Activated T-cell treated with anti-CD3 and anti-CD28 coated beads, Interleukin-2, amount 50 U/mL, for 4 hours (primary cell): ENCODE results near the gene MACROD2. TPM values are rescaled to one million over a fixed set of nuclear protein-coding genes. Genes with fewer than 3 reads are reported as not detected.

Experiments used
- ATAC-seq, 2 donors: fragments of 200-7000 bp; cut with Tn5 transposase; one replicate each; pipeline ENCODE4 v1.10.0; 2021
- DNase-seq: peaks from one replicate; pipeline ENCODE4 v3.0.0-alpha.2; 2020
- H3K27me3 Mint-ChIP-seq: one replicate; pipeline ENCODE4 v1.8.0; 2021; ENCODE audit warnings: low read depth, mixed read lengths
- H3K36me3 Mint-ChIP-seq: one replicate; pipeline ENCODE4 v1.8.0; 2022; ENCODE audit warnings: mixed read lengths; ENCODE audit not compliant: insufficient read depth
- H3K4me1 Mint-ChIP-seq: one replicate; pipeline ENCODE4 v1.8.0; 2021; ENCODE audit warnings: low read depth, mixed read lengths
- H3K4me3 Mint-ChIP-seq: one replicate; pipeline ENCODE4 v1.8.0; 2021; ENCODE audit warnings: mild to moderate bottlenecking, moderate library complexity, mixed read lengths
- H3K9me3 Mint-ChIP-seq: one replicate; pipeline ENCODE4 v1.8.0; 2021; ENCODE audit warnings: mixed read lengths
- total RNA-seq, 3 donors: library from RNA; stranded (reverse); gene quantifications; one replicate each; pipeline ENCODE4 v1.2.1, GENCODE V29; 2021

MACROD2 gene
- total RNA-seq, 3 donors from 2014 or later = 0.10 TPM; not detected in 2

DNA sequence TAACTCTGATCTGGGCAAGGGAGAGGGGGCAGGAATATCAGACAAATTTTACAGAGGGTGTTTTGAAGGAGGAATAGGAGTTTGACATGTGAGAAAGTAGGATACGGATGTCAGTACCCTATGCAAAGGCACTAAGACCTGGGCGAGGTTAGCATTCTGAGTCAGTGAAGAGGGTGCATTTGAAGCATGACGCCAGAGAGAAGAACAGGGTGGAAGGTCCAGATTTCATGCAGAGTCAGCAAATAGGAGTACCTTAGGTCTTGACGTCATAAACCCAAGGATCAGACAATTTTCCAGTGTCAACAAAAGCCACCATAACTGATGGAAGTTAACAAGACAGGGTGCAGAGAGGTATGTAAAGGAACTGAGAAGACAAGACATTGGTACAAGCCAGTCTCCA is 1738.7 kb downstream of the MACROD2 start:
- Mint-ChIP-seq H3K4me3 (no peak overlapping the region), H3K27me3 (no peaks in the 10 kb centered on the region), H3K36me3 (no peaks in the 10 kb centered on the region), H3K4me1 (no peaks in the 10 kb centered on the region), H3K9me3 (peaks cover 8% of the 10 kb centered on the region)
- no peak for ATAC-seq
- no peak for DNase-seq

GRCh38 chr20:15739035-15739434 is 1743.7 kb downstream of the MACROD2 start:
- no peak for ATAC-seq
- no peak for DNase-seq
- no peaks in the 10 kb centered on the region for H3K4me1 Mint-ChIP-seq
- H3K4me3 Mint-ChIP-seq = no peak overlapping the region
- H3K27me3 Mint-ChIP-seq = no peaks in the 10 kb centered on the region
- no peaks in the 10 kb centered on the region for H3K36me3 Mint-ChIP-seq
- H3K9me3 Mint-ChIP-seq = peaks cover 1% of the 10 kb centered on the region

GRCh38 chr20:15740046-15740775 is 1744.9 kb downstream of the MACROD2 start:
- ATAC-seq = no peak
- H3K4me3 Mint-ChIP-seq = no peak overlapping the region
- no peaks in the 10 kb centered on the region for H3K27me3 Mint-ChIP-seq
- no peaks in the 10 kb centered on the region for H3K36me3 Mint-ChIP-seq
- no peak for DNase-seq
- H3K4me1 Mint-ChIP-seq = no peaks in the 10 kb centered on the region
- no peaks in the 10 kb centered on the region for H3K9me3 Mint-ChIP-seq

DNA sequence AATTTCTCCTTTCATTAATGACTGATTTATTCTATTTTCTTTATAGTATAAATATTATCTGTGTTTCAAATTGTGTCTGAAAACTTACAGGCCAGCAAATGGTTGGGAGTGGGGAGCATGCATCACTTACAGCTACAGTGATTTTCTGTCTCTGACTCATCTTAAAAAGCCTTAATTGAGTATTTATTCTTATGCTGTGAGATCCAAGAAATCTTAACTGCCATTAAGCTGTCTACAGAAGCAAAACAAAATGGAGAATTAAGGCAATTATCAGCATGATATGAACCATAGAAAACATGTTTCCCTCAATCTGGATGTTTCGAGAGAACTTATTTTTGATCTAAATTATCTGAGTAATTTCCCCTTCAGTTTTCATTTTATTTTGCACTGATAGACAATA is 1746.8 kb downstream of the MACROD2 start:
- ATAC-seq = no peak
- H3K9me3 Mint-ChIP-seq = peaks cover 4% of the 10 kb centered on the region
- DNase-seq = no peak
- H3K4me1 Mint-ChIP-seq = no peaks in the 10 kb centered on the region
- no peak overlapping the region for H3K4me3 Mint-ChIP-seq
- no peaks in the 10 kb centered on the region for H3K36me3 Mint-ChIP-seq
- no peaks in the 10 kb centered on the region for H3K27me3 Mint-ChIP-seq

DNA sequence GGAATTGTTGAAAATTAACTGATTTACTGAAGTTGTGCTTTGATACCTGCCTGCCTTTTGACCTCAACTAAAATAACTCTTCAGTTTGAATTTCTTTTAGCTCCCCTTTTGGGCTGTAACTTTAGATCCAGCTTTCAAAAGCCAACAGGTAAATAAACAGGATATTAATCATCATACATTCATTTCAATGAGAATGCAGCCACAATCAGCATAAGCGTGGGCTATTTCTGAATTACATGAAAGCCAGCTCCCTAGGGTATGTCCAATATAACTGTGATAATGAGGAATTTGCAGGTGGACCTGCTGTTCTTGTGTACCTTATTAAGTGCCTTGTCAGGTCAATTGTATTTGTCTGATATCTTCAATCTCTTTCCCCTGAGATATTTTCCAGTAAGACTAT is 1747.3 kb downstream of the MACROD2 start:
- Mint-ChIP-seq H3K4me1 (no peaks in the 10 kb centered on the region), H3K4me3 (no peak overlapping the region), H3K9me3 (peaks cover 4% of the 10 kb centered on the region), H3K36me3 (no peaks in the 10 kb centered on the region), H3K27me3 (no peaks in the 10 kb centered on the region)
- DNase-seq (no peak), ATAC-seq (no peak)

DNA sequence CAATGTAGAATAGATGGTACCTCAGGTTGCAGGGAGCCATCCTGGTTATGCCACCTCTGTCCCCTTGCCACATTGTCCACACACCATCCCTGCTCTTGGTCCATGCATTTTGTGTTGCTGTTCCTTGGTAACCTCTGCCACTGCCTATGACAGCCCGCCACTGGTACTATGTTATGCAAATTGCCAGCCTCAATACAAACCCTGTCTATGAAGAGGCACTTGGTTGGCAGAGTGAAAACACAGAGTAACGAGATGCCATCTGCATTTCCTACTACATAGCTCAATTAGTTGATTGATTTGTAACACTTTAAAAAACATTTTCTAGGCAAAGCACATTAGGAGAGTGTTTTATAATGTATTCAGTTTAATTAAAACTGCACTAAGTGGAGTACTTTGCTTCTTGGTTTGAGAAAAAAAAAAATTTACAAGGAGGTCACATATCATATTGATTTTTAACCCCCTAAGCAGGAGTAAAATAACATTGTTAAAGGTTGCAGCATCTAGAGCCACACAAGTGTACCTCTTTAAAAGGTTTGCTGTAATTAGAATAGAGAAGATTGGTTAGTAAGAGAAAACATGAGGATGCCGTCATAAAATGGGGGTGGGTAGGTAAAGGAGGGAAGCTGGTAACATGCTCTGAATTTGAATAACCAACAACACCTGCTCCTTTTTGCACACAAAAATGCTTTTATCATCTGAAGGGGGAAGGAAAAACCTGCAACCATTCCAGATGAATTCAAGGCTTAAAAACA is 1760.9 kb downstream of the MACROD2 start:
- Mint-ChIP-seq H3K27me3 (no peaks in the 10 kb centered on the region), H3K9me3 (peaks cover 5% of the 10 kb centered on the region)

DNA sequence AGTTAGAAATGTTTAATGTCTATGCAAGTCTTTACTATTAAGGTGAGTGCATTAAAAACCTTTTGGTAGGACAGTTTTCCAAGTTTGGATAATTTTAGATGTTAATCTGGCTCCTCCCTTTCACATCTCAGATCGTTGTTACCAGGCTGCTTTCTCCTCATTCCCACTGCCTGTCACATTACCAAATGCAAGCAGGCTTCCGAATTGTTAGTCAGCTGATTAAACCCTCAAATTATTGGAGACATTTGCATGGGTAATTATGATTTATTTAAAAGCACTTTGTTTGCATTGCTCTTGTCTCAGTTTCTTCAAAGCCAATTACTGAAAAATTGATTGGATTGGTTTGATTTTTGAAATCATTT is 1761.4 kb downstream of the MACROD2 start:
- H3K9me3 Mint-ChIP-seq = peaks cover 5% of the 10 kb centered on the region
- ATAC-seq = no peak
- no peaks in the 10 kb centered on the region for H3K4me1 Mint-ChIP-seq
- no peak for DNase-seq
- H3K27me3 Mint-ChIP-seq = no peaks in the 10 kb centered on the region
- no peaks in the 10 kb centered on the region for H3K36me3 Mint-ChIP-seq
- H3K4me3 Mint-ChIP-seq = no peak overlapping the region

More for the DNA sequence above, 1760.9 kb downstream of the MACROD2 start:
- no peak overlapping the region for H3K4me3 Mint-ChIP-seq
- no peaks in the 10 kb centered on the region for H3K4me1 Mint-ChIP-seq
- H3K36me3 Mint-ChIP-seq = no peaks in the 10 kb centered on the region
- no peak for DNase-seq
- no peak for ATAC-seq

DNA sequence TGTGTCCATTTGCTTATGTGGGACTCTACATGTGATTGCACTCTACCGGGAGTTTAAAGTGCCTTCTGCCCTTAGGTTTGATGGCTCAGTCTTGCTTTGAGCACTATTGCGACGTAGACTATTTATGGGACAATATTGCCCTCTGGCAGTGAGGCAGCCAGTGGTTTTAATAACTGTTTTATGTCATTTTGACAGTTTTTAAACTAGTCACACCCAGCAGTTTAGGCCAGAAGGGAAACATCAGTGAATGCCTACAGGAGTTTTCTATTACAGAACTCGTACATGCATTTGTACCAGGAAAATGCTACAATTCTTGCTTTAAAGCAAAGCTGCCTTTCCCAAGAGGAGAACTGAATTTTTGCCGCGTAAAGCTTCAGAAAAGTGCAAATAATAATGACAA is 1764.3 kb downstream of the MACROD2 start:
- no peaks in the 10 kb centered on the region for H3K4me1 Mint-ChIP-seq
- H3K27me3 Mint-ChIP-seq = no peaks in the 10 kb centered on the region
- DNase-seq = no peak
- ATAC-seq = no peak
- no peaks in the 10 kb centered on the region for H3K36me3 Mint-ChIP-seq
- H3K4me3 Mint-ChIP-seq = no peak overlapping the region
- peaks cover 6% of the 10 kb centered on the region for H3K9me3 Mint-ChIP-seq

DNA sequence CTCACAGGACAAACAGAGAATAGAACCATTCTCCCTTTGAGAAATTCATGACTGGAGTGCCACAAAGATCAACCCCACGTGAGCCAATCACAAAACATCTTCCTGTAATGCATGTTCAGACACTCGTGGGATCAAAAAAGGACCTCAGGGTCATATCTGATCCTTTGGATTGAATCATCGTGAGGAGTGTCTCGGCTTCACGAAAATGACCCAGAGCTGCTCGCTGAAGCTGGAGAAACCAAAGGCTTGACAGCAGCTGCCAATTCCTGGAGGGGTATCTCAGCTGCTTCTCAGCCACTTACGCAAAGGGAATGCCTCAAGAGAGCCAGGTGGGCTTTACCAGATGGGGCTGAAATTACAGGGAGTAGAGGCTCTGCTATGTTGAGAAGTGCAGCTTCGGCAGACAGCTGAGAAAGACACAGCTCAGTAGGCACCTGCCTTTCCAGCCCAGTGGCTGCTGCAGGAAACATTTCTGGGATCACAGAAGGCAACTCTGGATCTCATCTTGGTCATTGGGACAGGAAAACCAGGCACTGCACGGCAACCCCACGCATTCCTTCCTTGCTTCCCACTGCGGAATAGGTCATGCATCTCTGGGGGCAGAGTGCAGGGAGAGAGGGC is 1764.8 kb downstream of the MACROD2 start:
- no peak for DNase-seq
- no peaks in the 10 kb centered on the region for H3K36me3 Mint-ChIP-seq
- no peaks in the 10 kb centered on the region for H3K4me1 Mint-ChIP-seq
- no peak for ATAC-seq
- H3K4me3 Mint-ChIP-seq = no peak overlapping the region
- H3K9me3 Mint-ChIP-seq = peaks cover 10% of the 10 kb centered on the region
- no peaks in the 10 kb centered on the region for H3K27me3 Mint-ChIP-seq

DNA sequence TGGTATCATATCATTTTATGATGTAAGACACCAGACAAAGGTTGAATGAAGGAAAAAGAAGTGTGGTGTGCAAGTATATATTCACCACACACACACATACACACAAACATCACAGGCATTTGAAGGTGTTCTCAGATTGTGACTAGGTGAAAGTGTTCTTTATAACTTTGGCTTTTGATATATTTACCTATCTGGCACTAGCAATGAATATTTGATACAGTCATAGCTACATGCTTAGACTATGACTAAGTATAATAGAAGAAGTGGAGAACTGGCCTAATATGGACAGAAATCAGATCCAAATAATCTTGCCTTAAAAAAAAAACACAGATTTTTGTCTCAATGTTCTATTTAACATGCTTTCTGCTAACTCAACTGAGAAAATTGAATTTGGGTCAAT is 1768.0 kb downstream of the MACROD2 start:
- H3K36me3 Mint-ChIP-seq = no peaks in the 10 kb centered on the region
- no peak overlapping the region for H3K4me3 Mint-ChIP-seq
- H3K9me3 Mint-ChIP-seq = peaks cover 7% of the 10 kb centered on the region
- H3K27me3 Mint-ChIP-seq = no peaks in the 10 kb centered on the region
- no peak for DNase-seq
- ATAC-seq = no peak
- no peaks in the 10 kb centered on the region for H3K4me1 Mint-ChIP-seq

- Mint-ChIP-seq H3K27me3 (no peaks in the 10 kb centered on the region), H3K9me3 (peaks cover 13% of the 10 kb centered on the region), H3K4me1 (no peaks in the 10 kb centered on the region), H3K4me3 (no peak overlapping the region), H3K36me3 (no peaks in the 10 kb centered on the region)
- DNase-seq = no peak
- no peak for ATAC-seq
These were observed 1772.3 kb downstream of the MACROD2 start for GRCh38 chr20:15767586-15767985.

GRCh38 chr20:15767999-15768741 is 1772.9 kb downstream of the MACROD2 start:
- H3K27me3 Mint-ChIP-seq = no peaks in the 10 kb centered on the region
- H3K9me3 Mint-ChIP-seq = peaks cover 13% of the 10 kb centered on the region
- ATAC-seq = no peak

DNA sequence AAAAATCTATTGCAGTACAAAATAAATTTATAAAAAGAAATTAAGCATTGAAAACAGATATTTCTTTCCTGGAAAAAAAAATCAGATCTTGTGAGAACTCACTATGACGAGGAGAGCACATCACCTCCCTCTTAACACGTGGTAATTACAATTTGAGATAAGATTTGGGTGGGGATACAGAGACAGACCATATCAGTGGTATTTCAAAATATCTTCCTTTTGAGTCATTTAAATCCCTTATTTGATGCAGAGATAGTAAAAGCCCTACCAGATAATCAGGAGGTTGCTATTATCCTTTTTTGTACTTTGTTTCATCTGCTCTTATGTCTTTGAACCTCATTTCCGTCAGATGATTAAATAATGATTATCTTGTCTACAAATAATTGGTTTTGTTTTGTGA is 1777.5 kb downstream of the MACROD2 start:
- Mint-ChIP-seq H3K4me1 (no peaks in the 10 kb centered on the region), H3K36me3 (no peaks in the 10 kb centered on the region), H3K4me3 (no peak overlapping the region), H3K9me3 (peaks cover 8% of the 10 kb centered on the region), H3K27me3 (no peaks in the 10 kb centered on the region)
- ATAC-seq = no peak
- DNase-seq = no peak

More at GRCh38 chr20:15767999-15768741, 1772.9 kb downstream of the MACROD2 start:
- Mint-ChIP-seq H3K36me3 (no peaks in the 10 kb centered on the region), H3K4me1 (no peaks in the 10 kb centered on the region), H3K4me3 (no peak overlapping the region)
- no peak for DNase-seq

DNA sequence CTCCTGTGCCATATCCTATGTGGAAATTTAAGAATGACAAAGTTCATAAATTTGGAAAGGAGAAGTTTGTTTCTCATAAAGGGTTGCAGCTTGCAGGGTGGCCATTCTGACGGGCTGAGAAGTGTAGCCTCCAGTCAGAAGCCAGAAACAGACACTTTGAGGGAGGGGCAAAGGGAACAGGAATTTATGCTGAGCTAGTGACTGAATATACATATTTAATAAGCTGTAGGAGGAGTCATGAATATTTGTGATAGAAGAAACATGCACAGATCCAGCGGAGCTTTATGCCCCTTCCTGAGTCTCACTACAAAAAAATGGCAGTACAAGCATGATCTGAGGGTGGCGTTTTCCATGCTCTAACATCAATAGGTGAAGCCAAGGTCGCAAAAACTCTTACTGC is 1779.6 kb downstream of the MACROD2 start:
- DNase-seq (no peak), ATAC-seq (no peak)
- H3K36me3 Mint-ChIP-seq = no peaks in the 10 kb centered on the region
- no peak overlapping the region for H3K4me3 Mint-ChIP-seq
- H3K9me3 Mint-ChIP-seq = peaks cover 13% of the 10 kb centered on the region
- H3K4me1 Mint-ChIP-seq = no peaks in the 10 kb centered on the region
- no peaks in the 10 kb centered on the region for H3K27me3 Mint-ChIP-seq
